Gastrocnemius medialis (tissue), 4 donors: ENCODE data around the gene PRMT1. TPM values are rescaled to one million over a fixed set of nuclear protein-coding genes. Genes with fewer than 3 reads are reported as not detected.

Experiments used
- ATAC-seq, 2 donors: fragments of 150-250 bp; one replicate each; pipeline ENCODE4 v1.9.1; 2016
- DNase-seq, 2 donors: peaks; one replicate each; pipeline ENCODE4 v3.0.0-alpha.2; 2019
- H3K27ac ChIP-seq, 4 donors: fragments of 200-600 bp; sonication (generic); 1 replicate in 1 of 4; 2 replicates in 3 of 4; pipeline ENCODE4 v1.5.1; 2016 to 2018; ENCODE audit warnings: mild to moderate bottlenecking in 2 of 4, moderate library complexity in 1 of 4
- H3K27me3 ChIP-seq, 3 donors: fragments of 200-600 bp; sonication (generic) in 2 of 3; 1 replicate in 1 of 3; 2 replicates in 2 of 3; pipeline versions ENCODE4 v1.5.1 to v1.6.0; 2016 to 2019; ENCODE audit warnings: mild to moderate bottlenecking in 1 of 3, moderate library complexity in 1 of 3
- H3K36me3 ChIP-seq, 2 donors: fragments of 200-600 bp; sonication (generic) in 1 of 2; one replicate each; pipeline ENCODE4 v1.5.1; 2017 to 2018
- H3K4me1 ChIP-seq, 2 donors: fragments of 200-600 bp; sonication (generic) in 1 of 2; one replicate each; pipeline ENCODE4 v1.5.1; 2016 to 2017; ENCODE audit warnings: mild to moderate bottlenecking in 2 of 2
- H3K4me3 ChIP-seq, 4 donors: fragments of 200-600 bp; sonication (generic) in 3 of 4; 1 replicate in 1 of 4; 2 replicates in 3 of 4; pipeline ENCODE4 v1.5.1; 2016 to 2019; ENCODE audit warnings: mild to moderate bottlenecking in 2 of 4
- H3K9me3 ChIP-seq, 3 donors: fragments of 200-600 bp; sonication (generic) in 2 of 3; 1 replicate in 1 of 3; 2 replicates in 2 of 3; pipeline ENCODE4 v1.5.1; 2016 to 2019
- POLR2A ChIP-seq, 2 donors: fragments of 450-650 bp; IDR thresholded peaks; one replicate each; pipeline ENCODE4 v1.6.1; 2017; ENCODE audit warnings: antibody characterized with exemption in 2 of 2, mild to moderate bottlenecking in 2 of 2, moderate library complexity in 2 of 2
- in situ Hi-C, 4 donors: fragments of 200-750 bp; cut with MboI; loops; one replicate each; pipeline versions ENCODE4 v1.15.0 to v1.8.0; 2017; ENCODE audit warnings: low sequenced_read_pairs in 4 of 4
- intact Hi-C: fragments of 100-400 bp; cut with DNase I; formaldehyde crosslinking; loops from one replicate; pipeline ENCODE4 v1.15.1; 2023; ENCODE audit warnings: low total_unique reads
- total RNA-seq, 4 donors: library from RNA; depleted of rRNA; stranded (reverse); fragments of >200 nt; gene quantifications; one replicate each; pipeline versions ENCODE4 v1.1.0 to v1.2.3, GENCODE V29; 2016
- TF ChIP-seq, protein P1 (sequence below), 5 experiments: fragments of 450-650 bp in 3 of 5; fragments of 200-600 bp in 2 of 5; sonication (generic) in 2 of 5; IDR thresholded peaks in 4 of 5; conservative IDR thresholded peaks in 1 of 5; 1 replicate in 4 of 5; 2 replicates in 1 of 5; pipeline ENCODE4 v1.5.1; 2016 to 2019; ENCODE audit warnings: antibody characterized with exemption in 5 of 5, mild to moderate bottlenecking in 3 of 5, moderate library complexity in 3 of 5

PRMT1 gene
- 100 to 1,000 TPM; 190 to 242 (median 229) TPM for total RNA-seq

DNA sequence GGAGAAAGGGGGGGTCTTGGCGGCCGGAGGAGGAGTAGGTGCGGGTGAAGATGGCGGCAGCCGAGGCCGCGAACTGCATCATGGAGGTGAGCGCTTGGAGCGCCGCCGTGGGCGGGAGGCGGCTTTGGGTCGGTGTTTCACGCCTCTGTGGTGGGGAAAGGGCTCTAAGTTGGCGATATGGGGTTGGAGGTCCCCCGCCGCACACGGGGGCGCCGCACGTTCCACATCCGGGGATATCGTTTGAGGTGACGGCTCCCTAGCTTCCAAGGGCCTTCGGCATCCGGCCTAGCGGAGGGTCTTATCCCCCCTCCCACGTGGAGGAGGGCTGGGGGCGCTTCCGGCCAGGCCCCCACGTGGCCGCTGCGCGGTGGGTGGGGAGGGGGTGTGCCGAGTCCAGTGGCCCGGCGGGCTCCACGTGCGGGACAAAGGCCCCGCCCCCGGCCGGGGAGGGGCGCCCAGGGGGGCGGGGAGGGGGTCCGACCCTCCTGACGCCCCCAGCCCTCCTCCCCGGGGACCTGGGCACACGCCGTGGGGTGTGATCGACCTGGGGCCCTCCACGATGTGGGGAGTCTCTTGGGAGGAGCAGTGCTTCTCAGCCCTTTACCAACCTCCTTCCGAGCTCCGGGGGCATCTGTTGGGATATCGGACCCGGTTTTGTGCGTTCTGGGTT, at the start of gene PRMT1:
Gene PRMT1, plus strand, starts transcription at position 41 of the 670 bp plus-strand sequence. Its CDS starts 10 bp downstream, at position 51.
- H3K4me3 ChIP-seq, result peak within 1 kb of the TSS; percentile 78 to 99 (median 95)
- peak; percentile 46 to 47 for DNase-seq
- H3K4me1 ChIP-seq, result peaks cover 36 to 48% of the 10 kb centered on the region in 2 donors
- TF ChIP-seq POLR2A (IDR thresholded peaks at IDR 0.05), result peak; percentile 98 to 99
- TF ChIP-seq, protein P1, sequence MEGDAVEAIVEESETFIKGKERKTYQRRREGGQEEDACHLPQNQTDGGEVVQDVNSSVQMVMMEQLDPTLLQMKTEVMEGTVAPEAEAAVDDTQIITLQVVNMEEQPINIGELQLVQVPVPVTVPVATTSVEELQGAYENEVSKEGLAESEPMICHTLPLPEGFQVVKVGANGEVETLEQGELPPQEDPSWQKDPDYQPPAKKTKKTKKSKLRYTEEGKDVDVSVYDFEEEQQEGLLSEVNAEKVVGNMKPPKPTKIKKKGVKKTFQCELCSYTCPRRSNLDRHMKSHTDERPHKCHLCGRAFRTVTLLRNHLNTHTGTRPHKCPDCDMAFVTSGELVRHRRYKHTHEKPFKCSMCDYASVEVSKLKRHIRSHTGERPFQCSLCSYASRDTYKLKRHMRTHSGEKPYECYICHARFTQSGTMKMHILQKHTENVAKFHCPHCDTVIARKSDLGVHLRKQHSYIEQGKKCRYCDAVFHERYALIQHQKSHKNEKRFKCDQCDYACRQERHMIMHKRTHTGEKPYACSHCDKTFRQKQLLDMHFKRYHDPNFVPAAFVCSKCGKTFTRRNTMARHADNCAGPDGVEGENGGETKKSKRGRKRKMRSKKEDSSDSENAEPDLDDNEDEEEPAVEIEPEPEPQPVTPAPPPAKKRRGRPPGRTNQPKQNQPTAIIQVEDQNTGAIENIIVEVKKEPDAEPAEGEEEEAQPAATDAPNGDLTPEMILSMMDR (IDR thresholded peaks at IDR 0.05 in 4 of 5, conservative IDR thresholded peaks at IDR 0.05 in 1 of 5), result no peak
- no peaks in the 10 kb centered on the region for H3K9me3 ChIP-seq
- H3K27ac ChIP-seq, result peak within 1 kb of the TSS; percentile 98 to 100 (median 99)
- intact Hi-C loops, result loop anchor here (1.0 to 5.0 kb wide), 8 partner anchors 37 to 685 kb away; partner anchors contain the start of genes AKT1S1, ALDH16A1, GYS1 and PRR12
- H3K36me3 ChIP-seq, result peaks cover 0 to 15% of the 10 kb centered on the region in 2 donors
- in situ Hi-C loops, result loop anchor here in 1 of 4 donors (5.0 to 10.0 kb wide), 2 partner anchors 103 to 170 kb away; no protein-coding TSS in a partner anchor
- ATAC-seq, result peak in 1 of 2 donors; percentile 16
- no peaks in the 10 kb centered on the region for H3K27me3 ChIP-seq

DNA sequence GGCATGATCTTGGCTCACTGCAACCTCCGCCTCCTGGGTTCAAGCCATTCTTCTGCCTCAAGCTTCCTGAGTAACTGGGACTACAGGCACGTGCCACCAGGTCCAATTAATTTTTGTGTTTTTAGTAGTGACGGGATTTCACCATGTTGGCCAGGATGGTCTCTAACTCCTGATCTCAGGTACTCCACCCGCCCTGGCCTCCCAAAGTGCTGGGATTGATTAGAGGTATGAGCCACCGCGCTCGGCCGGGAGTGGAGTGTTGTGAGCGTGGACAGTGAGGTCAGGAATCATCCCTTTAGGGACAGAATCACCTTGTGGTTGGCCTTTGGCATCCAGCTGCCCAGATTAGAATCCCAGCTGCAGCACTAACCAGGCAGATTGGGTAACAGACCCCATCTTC, 47.4 kb upstream of the PRMT1 start:
- Histone ChIP-seq H3K9me3 (no peaks in the 10 kb centered on the region), H3K4me3 (no peak overlapping the region), H3K36me3 (peaks cover 0 to 8% of the 10 kb centered on the region in 2 donors), H3K27me3 (no peaks in the 10 kb centered on the region), H3K27ac (no peak overlapping the region), H3K4me1 (peaks cover 3 to 7% of the 10 kb centered on the region in 2 donors)
- ATAC-seq, result no peak
- DNase-seq, result no peak
- TF ChIP-seq, protein P1 (IDR thresholded peaks at IDR 0.05 in 4 of 5, conservative IDR thresholded peaks at IDR 0.05 in 1 of 5), result no peak
- no peak for TF ChIP-seq POLR2A (IDR thresholded peaks at IDR 0.05)
- in situ Hi-C loops (no loop called here), intact Hi-C loops (no loop called here)

DNA sequence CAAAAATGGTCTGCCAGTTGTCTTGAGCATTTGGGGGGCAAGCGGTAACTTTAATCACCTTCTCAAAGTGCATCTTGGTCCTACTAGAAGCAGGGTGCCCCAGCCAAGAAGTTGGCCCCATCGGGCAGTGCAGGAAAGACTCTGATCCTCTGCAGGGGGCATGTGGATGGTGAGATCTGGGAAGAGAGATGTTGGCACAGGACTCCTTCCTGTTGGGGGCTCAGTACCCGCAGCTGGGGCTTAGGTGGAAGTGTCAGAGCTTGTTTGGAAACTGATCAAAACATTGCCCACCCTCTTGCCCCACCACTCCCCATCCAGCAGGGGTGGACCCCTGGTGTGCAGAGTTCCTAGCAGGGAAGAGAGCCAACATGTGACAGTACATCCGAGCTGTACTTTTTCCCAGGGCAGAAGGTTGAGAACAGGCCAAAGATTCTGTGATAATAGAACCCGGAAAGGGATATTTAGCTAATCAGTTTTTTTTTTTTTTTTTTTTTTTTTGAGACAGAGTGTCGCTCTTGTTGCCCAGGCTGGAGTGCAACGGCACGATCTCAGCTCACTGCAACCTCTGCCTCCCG, 46.0 kb upstream of the PRMT1 start:
- Histone ChIP-seq H3K27ac (peak overlapping the region in 1 of 4 donors; percentile 13), H3K36me3 (peaks cover 0 to 9% of the 10 kb centered on the region in 2 donors), H3K4me1 (peaks cover 3 to 7% of the 10 kb centered on the region in 2 donors), H3K4me3 (no peak overlapping the region), H3K9me3 (no peaks in the 10 kb centered on the region), H3K27me3 (no peaks in the 10 kb centered on the region)
- TF ChIP-seq POLR2A (IDR thresholded peaks at IDR 0.05), result no peak
- TF ChIP-seq, protein P1 (IDR thresholded peaks at IDR 0.05 in 4 of 5, conservative IDR thresholded peaks at IDR 0.05 in 1 of 5), result no peak
- ATAC-seq, result no peak
- no peak for DNase-seq
- intact Hi-C loops (no loop called here), in situ Hi-C loops (no loop called here)

DNA sequence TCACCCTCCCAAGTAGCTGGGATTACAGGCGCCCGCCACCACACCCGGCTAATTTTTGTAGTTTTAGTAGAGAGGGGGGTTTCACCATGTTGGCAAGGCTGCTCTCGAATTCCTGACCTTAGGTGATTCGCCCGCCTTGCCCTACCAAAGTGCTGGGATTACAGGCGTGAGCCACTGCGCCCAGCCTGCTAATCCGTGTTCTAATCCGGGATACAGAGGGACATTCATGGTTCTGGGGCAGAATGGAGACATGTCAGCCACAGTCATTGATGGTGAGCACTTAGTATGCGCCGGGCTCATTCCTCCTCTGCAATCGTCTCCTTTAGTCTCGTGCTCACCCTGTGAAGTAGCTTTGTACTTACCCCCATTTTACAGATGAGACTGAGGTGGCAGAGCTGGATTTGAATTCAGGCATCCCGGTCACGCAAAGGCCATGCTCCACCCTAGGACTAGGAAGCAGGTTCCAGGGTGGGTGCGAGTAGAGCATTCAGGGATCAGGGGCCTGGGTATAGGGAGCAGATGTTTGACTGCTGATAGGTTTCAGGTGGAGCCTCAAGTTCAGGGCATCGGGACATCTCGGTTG, 45.4 kb upstream of the PRMT1 start:
- Histone ChIP-seq H3K9me3 (no peaks in the 10 kb centered on the region), H3K27me3 (no peaks in the 10 kb centered on the region), H3K36me3 (peaks cover 0 to 5% of the 10 kb centered on the region in 2 donors), H3K27ac (no peak overlapping the region), H3K4me1 (peaks cover 3 to 7% of the 10 kb centered on the region in 2 donors), H3K4me3 (no peak overlapping the region)
- in situ Hi-C loops, result no loop called here
- intact Hi-C loops, result no loop called here
- no peak for TF ChIP-seq POLR2A (IDR thresholded peaks at IDR 0.05)
- TF ChIP-seq, protein P1 (IDR thresholded peaks at IDR 0.05 in 4 of 5, conservative IDR thresholded peaks at IDR 0.05 in 1 of 5), result no peak
- DNase-seq, result no peak
- no peak for ATAC-seq
